Lower leg skin (tissue), 3 donors: ENCODE measurements around the gene CAMKMT.

ENCODE experiments used
- CTCF ChIP-seq, 3 donors: fragments of 450-650 bp; IDR thresholded peaks; one replicate each; pipeline ENCODE4 v1.5.1; 2016; ENCODE audit warnings: antibody characterized with exemption in 3 of 3, mild to moderate bottlenecking in 3 of 3, moderate library complexity in 2 of 3
- POLR2A ChIP-seq, 2 donors: fragments of 450-650 bp; IDR thresholded peaks; one replicate each; pipeline ENCODE4 v1.6.1; 2016 to 2017; ENCODE audit warnings: antibody characterized with exemption in 2 of 2, mild to moderate bottlenecking in 1 of 2, moderate library complexity in 1 of 2

- TF ChIP-seq POLR2A (IDR thresholded peaks at IDR 0.05) (no peak), CTCF (IDR thresholded peaks at IDR 0.05) (no peak)
Measured at GRCh38 chr2:44548221-44549098, 186.7 kb downstream of the CAMKMT start.
